Cerebellar cortex (tissue), 1 donor: ENCODE data around the gene GPRC5C.
"Not testable (repeated sequence)": the region's sequence is repeated elsewhere in the genome, so short reads cannot be mapped to it uniquely, and the experiment has no call there.

Source experiments
- DNase-seq: peaks from one replicate; pipeline ENCODE4 v3.0.0-alpha.2; 2015; ENCODE audit warnings: low spot score

Gene GPRC5C

GRCh38 chr17:74431568-74432423 lies at the start of gene GPRC5C:
Gene GPRC5C (plus strand): TSS chr17:74432088. CDS start chr17:74439777, 7,689 bp downstream.
- DNase-seq, result peak; percentile 86

GRCh38 chr17:74383141-74383540 lies 48.7 kb upstream of the GPRC5C start:
- no peak for DNase-seq

GRCh38 chr17:74385201-74385600 lies 46.7 kb upstream of the GPRC5C start:
- DNase-seq, result no peak

- DNase-seq, result peak; percentile 97
Observed at GRCh38 chr17:74386386-74386785, 45.5 kb upstream of the GPRC5C start.

GRCh38 chr17:74387365-74388218 lies 44.3 kb upstream of the GPRC5C start:
- DNase-seq, result no peak

- peak; percentile 61 for DNase-seq
Observed at GRCh38 chr17:74389084-74389753, 42.7 kb upstream of the GPRC5C start.

- no peak for DNase-seq
Observed at GRCh38 chr17:74389937-74390679, 41.8 kb upstream of the GPRC5C start.

GRCh38 chr17:74390680-74391653 lies 40.9 kb upstream of the GPRC5C start:
- no peak for DNase-seq

- peak; percentile 62 for DNase-seq
Observed at GRCh38 chr17:74391771-74392170, 40.1 kb upstream of the GPRC5C start.

- DNase-seq, result peak; percentile 79
Observed at GRCh38 chr17:74392848-74393247, 39.0 kb upstream of the GPRC5C start.

GRCh38 chr17:74393346-74393942 lies 38.4 kb upstream of the GPRC5C start:
- DNase-seq, result peak; percentile 88

- no peak for DNase-seq
Observed at GRCh38 chr17:74394275-74394950, 37.5 kb upstream of the GPRC5C start.

GRCh38 chr17:74394977-74395376 lies 36.9 kb upstream of the GPRC5C start:
- peak; percentile 91 for DNase-seq

- no peak for DNase-seq
Observed at GRCh38 chr17:74396567-74396966, 35.3 kb upstream of the GPRC5C start.

GRCh38 chr17:74402048-74402447 lies 29.8 kb upstream of the GPRC5C start:
- DNase-seq, result no peak

GRCh38 chr17:74403512-74404137 lies 28.3 kb upstream of the GPRC5C start:
- DNase-seq, result peak; percentile 83

GRCh38 chr17:74404218-74404617 lies 27.7 kb upstream of the GPRC5C start:
- no peak for DNase-seq

GRCh38 chr17:74404789-74405188 lies 27.1 kb upstream of the GPRC5C start:
- DNase-seq, result no peak

GRCh38 chr17:74405311-74405710 lies 26.6 kb upstream of the GPRC5C start:
- DNase-seq, result not testable (repeated sequence)
